HepG2 (cell line): ENCODE data around the gene LCAT. TPM values are rescaled to one million over a fixed set of nuclear protein-coding genes. Genes with fewer than 3 reads are reported as not detected.

Experiments used
- ARID3A ChIP-seq: IDR thresholded peaks from 2 replicates; pipeline ENCODE4 v1.6.1; 2012; ENCODE audit warnings: low read depth, low read length, improper control_type of control experiment
- ARID5B ChIP-seq: IDR thresholded peaks from 2 replicates; pipeline ENCODE4 v1.4.0; 2020; ENCODE audit warnings: mild to moderate bottlenecking, missing genetic modification reagents
- CTCF ChIP-seq: sonication (generic); formaldehyde crosslinking; IDR thresholded peaks from 2 replicates; pipeline ENCODE4 v1.5.0; 2020; ENCODE audit warnings: mild to moderate bottlenecking, missing genetic modification reagents, moderate library complexity
- IRF1 ChIP-seq: sonication (generic); formaldehyde crosslinking; IDR thresholded peaks from 2 replicates; pipeline ENCODE4 v1.4.0; 2020; ENCODE audit warnings: low read depth, mild to moderate bottlenecking, missing genetic modification reagents
- POLR2AphosphoS5 ChIP-seq: IDR thresholded peaks from 2 replicates; pipeline ENCODE4 v1.6.1; 2012; ENCODE audit warnings: low read depth, low read length
- SMARCE1 ChIP-seq: fragments of 450-650 bp; IDR thresholded peaks from 2 replicates; pipeline ENCODE4 v1.6.1; 2017; ENCODE audit warnings: borderline replicate concordance
- SRY ChIP-seq: sonication (generic); formaldehyde crosslinking; IDR thresholded peaks from 2 replicates; pipeline ENCODE4 v1.8.0; 2022; ENCODE audit warnings: mild to moderate bottlenecking, missing genetic modification reagents
- ZGPAT ChIP-seq: IDR thresholded peaks from 2 replicates; pipeline ENCODE4 v1.6.1; 2016; ENCODE audit warnings: mild to moderate bottlenecking
- ZHX2 ChIP-seq, 2 experiments: sonication (generic) in 1 of 2; formaldehyde crosslinking in 1 of 2; IDR thresholded peaks; 2 replicates each; pipeline versions ENCODE4 v1.6.1 to v1.9.0; 2014 to 2022; ENCODE audit warnings: antibody characterized with exemption in 1 of 2, borderline replicate concordance in 1 of 2, inconsistent platforms in 1 of 2, low read depth in 1 of 2, missing genetic modification reagents in 1 of 2
- ZKSCAN8 ChIP-seq: IDR thresholded peaks from 2 replicates; pipeline ENCODE4 v1.6.1; 2016; ENCODE audit warnings: borderline replicate concordance, missing genetic modification reagents, missing compliant biosample characterization
- ZNF83 ChIP-seq: sonication (generic); formaldehyde crosslinking; IDR thresholded peaks from 2 replicates; pipeline ENCODE4 v1.4.0; 2020; ENCODE audit warnings: missing genetic modification reagents, mild to moderate bottlenecking, borderline replicate concordance
- polyA plus RNA-seq, 8 experiments: library from polyadenylated mRNA; depleted of rRNA in 3 of 8; stranded (reverse) in 7 of 8; unstranded in 1 of 8; fragments of >200 nt; fragmentation: Illumina TruSeq in 4 of 8; extraction: Trizol in 4 of 8; gene quantifications; 2 replicates each; pipeline versions ENCODE4 v1.2.1 to v1.2.3, GENCODE V29; 2011 to 2016; ENCODE audit warnings: low read depth in 4 of 8, missing spikeins in 1 of 8, mixed read lengths in 1 of 8; ENCODE audit not compliant: insufficient read depth in 1 of 8
- total RNA-seq, 5 experiments: library from RNA; depleted of rRNA; stranded (reverse); fragments of >200 nt; fragmentation: Illumina TruSeq; extraction: Trizol; gene quantifications; 2 replicates each; pipeline ENCODE4 v1.2.3, GENCODE V29; 2016; ENCODE audit warnings: low read depth in 1 of 5

The LCAT gene
- total and polyA plus RNA-seq, 2 of the 13 experiments (the other 11 are each of a cell fraction or from before 2014, with no cell fraction given): 36.1 to 38.9 TPM

- no peak for TF ChIP-seq IRF1
- TF ChIP-seq ZGPAT (CRISPR knock-in tag): peak; percentile 33; the same call in 1 of the 2 replicates
- TF ChIP-seq CTCF (CRISPR knock-in tag): no peak
- peak; percentile 7; the same call in 1 of the 2 replicates for TF ChIP-seq ARID5B (CRISPR knock-in tag)
- no peak; the same call in 1 of the 2 replicates for TF ChIP-seq SRY (CRISPR knock-in tag)
- TF ChIP-seq ZNF83 (CRISPR knock-in tag): no peak
- TF ChIP-seq ZHX2 (IDR thresholded peaks at IDR 0.05; ENCODE audit: low read depth): no peak
- no peak; the same call in 1 of the 2 replicates for TF ChIP-seq ZHX2 (CRISPR knock-in tag; IDR thresholded peaks at IDR 0.05; ENCODE audit: borderline replicate concordance)
- no peak for TF ChIP-seq ZKSCAN8 (CRISPR knock-in tag)
- no peak for TF ChIP-seq SMARCE1
- TF ChIP-seq POLR2AphosphoS5: no peak
- TF ChIP-seq ARID3A: no peak
Observed at GRCh38 chr16:67942510-67943255, 1.2 kb downstream of the LCAT start (continued).
